Choroid plexus epithelial cell (primary cell): ENCODE data around the gene PLPP7.

Experiments
- DNase-seq: peaks from one replicate; pipeline ENCODE4 v3.0.0-alpha.2; 2010; ENCODE audit warnings: low read depth
- H3K4me3 ChIP-seq: 2 replicates; pipeline ENCODE4 v1.5.1; 2011; ENCODE audit warnings: low read depth, mild to moderate bottlenecking, control low read depth, low read length, moderate library complexity
- TF ChIP-seq, protein P1 (sequence below): conservative IDR thresholded peaks from 2 replicates; pipeline ENCODE4 v1.5.1; 2011; ENCODE audit warnings: low read depth, mild to moderate bottlenecking, control low read depth, inconsistent platforms, low read length, moderate library complexity

Gene PLPP7

DNA sequence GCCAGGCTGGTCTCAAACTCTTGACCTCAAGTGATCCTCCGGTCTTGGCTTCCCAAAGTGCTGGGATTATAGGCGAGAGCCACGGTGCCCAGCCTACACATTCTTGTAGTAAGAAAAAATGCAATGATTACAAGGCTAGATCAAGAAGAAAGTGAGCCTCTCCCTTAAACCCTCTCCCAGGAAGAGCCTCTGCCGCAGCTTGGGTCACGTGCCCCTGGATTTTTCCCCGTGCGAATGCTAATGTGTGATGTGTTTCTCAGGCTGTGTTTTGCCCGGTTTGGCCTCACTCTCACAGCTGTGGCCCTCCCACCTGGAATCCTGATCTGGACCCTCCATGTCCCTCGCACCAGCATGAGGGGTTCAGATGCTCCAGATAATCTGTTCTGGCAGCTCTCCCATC, 6.9 kb downstream of the PLPP7 start:
- TF ChIP-seq, protein P1, sequence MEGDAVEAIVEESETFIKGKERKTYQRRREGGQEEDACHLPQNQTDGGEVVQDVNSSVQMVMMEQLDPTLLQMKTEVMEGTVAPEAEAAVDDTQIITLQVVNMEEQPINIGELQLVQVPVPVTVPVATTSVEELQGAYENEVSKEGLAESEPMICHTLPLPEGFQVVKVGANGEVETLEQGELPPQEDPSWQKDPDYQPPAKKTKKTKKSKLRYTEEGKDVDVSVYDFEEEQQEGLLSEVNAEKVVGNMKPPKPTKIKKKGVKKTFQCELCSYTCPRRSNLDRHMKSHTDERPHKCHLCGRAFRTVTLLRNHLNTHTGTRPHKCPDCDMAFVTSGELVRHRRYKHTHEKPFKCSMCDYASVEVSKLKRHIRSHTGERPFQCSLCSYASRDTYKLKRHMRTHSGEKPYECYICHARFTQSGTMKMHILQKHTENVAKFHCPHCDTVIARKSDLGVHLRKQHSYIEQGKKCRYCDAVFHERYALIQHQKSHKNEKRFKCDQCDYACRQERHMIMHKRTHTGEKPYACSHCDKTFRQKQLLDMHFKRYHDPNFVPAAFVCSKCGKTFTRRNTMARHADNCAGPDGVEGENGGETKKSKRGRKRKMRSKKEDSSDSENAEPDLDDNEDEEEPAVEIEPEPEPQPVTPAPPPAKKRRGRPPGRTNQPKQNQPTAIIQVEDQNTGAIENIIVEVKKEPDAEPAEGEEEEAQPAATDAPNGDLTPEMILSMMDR = no peak
- H3K4me3 ChIP-seq = no peak overlapping the region
- DNase-seq = no peak

DNA sequence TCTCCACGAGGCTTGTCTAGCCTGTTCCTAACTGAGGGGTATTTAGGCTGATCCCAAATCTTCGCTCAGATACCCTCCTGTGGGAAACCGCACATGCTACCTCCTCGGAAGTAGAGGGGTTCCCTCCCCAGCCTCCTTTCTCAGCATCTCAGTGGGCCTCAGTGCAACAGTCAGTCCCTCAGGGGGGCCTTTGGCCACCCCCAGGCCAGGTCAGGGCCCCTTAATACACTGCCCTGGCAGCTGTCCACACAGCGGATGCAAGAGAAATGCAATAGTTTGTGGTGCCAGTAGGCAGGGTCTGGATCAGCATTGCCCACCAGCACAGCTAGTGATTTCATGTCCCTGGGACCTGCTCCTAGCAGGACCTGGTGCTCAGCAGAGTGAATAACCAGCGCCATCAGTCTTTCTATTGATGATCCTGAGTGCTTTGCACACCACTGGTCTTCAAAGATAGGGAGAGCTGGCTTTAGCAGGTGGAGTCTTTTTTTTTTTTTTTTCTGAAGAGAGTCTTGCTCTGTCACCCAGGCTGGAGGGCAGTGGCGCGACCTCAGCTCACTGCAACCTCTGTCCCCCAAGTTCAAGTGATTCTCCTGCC, 7.5 kb downstream of the PLPP7 start:
- TF ChIP-seq, protein P1 = no peak
- DNase-seq = no peak
- no peak overlapping the region for H3K4me3 ChIP-seq

DNA sequence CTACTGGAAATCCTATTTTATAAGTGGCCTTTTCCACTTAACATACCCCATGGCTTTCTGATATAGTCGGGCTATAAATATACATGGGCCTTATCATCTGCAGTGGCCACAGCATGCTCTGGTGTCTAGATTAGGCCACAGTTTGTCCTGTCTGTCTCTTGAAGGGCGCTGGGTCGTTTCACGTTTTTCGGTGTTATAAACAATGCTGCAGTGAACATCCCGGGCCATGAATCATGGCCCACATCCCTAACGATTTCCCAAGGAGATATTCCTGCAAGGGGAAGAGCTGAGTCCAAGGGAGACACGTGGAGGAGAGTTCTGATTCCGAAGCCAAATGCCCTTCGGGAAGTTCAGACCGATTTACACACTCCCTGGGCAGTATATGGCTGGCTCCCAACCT, 8.4 kb downstream of the PLPP7 start:
- H3K4me3 ChIP-seq = no peak overlapping the region
- DNase-seq = no peak
- TF ChIP-seq, protein P1 = no peak

DNA sequence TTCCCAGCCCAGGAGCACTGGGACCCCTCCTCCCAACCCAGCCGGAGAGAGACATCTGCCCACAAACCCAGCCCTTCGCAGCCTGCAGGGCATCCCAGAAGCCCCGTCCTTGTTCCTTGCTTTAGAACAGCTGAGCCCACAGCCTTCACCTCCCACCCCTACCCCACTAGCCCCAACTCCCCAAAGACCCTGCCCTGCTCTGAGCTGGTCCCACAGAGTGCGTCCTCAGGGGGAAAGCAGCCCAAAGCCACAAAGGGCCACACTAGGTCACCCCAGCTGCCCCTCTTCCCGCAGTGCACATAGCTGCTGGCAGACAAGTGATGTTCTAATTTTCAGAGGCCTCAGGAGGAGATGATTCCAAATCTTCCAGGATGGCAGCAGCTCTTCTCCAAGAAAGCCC, 8.8 kb downstream of the PLPP7 start:
- no peak overlapping the region for H3K4me3 ChIP-seq
- DNase-seq = no peak
- TF ChIP-seq, protein P1 = no peak

DNA sequence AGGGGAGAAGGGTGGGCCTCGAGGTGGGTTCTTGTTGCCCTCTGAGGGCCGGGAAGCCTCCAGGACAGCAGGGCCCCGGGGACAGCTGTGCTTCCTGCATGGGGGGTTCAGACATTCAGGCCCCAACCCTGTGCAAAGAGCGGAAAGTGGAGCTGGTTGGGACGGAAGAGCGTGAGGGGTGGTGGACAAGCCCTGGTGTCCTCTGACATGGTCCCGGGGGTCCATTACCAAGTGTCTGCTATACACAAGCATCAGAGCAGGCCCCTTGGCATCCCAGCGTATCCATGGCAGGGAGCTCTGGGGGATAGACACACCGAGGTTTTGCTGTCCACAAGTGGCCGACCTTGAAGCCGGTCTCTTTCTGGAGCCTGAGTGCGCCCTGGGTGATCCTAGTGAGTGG, 9.3 kb downstream of the PLPP7 start:
- H3K4me3 ChIP-seq = no peak overlapping the region
- TF ChIP-seq, protein P1 = no peak
- DNase-seq = no peak

DNA sequence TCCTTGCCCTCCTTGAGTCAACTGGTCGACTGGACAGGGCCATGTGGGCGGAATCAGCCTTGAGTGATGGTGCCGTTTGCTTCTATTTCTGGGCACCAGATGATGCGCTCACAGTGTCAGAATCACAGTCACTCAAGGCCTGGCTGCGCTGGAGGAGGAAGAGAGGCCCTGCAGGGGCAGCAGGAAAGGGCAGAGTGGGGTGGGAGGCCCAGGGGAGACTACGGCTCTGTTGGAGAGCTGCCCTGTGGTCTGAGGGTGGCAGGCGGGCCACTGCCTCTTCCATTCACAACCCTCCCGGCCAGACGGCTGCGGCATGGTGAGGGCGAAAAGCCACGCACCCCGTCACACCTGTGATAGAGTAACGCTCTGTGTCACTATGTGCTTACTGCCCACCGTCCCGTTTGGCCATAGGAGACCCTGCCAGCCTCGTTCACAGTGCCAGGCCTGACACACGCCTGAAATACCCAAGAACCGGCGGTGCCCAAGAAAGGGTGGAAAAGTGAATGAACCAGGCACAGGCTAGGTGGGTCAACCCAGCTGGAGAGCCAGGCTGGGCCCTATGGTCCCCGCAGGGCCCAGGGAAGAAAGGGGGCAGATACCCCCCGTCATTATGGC, 9.9 kb downstream of the PLPP7 start:
- no peak for DNase-seq
- no peak overlapping the region for H3K4me3 ChIP-seq
- TF ChIP-seq, protein P1 = no peak

DNA sequence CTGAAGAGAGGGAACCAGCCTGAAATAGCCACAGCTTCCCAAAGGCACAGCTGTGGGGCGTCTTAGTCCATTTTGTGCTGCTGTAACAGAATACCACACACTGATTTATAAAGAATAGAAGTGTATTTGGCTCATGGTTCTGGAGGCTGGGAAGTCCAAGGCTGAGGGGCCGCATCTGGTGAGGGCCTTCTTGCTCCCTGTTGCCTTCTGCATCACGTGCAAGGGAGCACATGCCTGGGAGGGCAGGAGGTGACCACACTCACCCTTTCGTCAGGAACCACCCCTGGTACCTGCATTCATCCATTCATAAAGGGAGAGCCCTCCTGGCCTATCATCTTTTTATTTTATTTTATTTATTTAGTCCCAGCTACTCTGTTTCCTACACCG, 10.4 kb downstream of the PLPP7 start:
- no peak for DNase-seq
- H3K4me3 ChIP-seq = no peak overlapping the region
- TF ChIP-seq, protein P1 = no peak
